Natural killer cell (primary cell): Measurements from ENCODE around the gene TXNRD1. TPM values are rescaled to one million over a fixed set of nuclear protein-coding genes. Genes with fewer than 3 reads are reported as not detected.
A peak's percentile ranks its signal among the peaks of the same experiment; 100 is the strongest.

ENCODE experiments used
- ATAC-seq, 3 donors: fragments of 150-1000 bp in 2 of 3; fragments of 200-7000 bp in 1 of 3; cut with Tn5 transposase; 1 replicate in 1 of 3; 2 replicates in 2 of 3; pipeline ENCODE4 v1.10.0; 2021; ENCODE audit warnings: mild to moderate bottlenecking in 2 of 3, moderate library complexity in 2 of 3
- DNase-seq, 2 donors: peaks; one replicate each; pipeline versions ENCODE4 v3.0.0 to v3.0.0-alpha.2; 2013 to 2021; ENCODE audit warnings: mixed read lengths in 1 of 2
- H3K27ac ChIP-seq: one replicate; pipeline ENCODE4 v1.5.1; 2013; ENCODE audit warnings: mild to moderate bottlenecking, low read length
- H3K27me3 ChIP-seq: one replicate; pipeline ENCODE4 v1.6.1; 2013; ENCODE audit warnings: low read length; ENCODE audit not compliant: control insufficient read depth, insufficient read depth
- H3K36me3 ChIP-seq: one replicate; pipeline ENCODE4 v1.6.1; 2013; ENCODE audit warnings: low read length; ENCODE audit not compliant: control insufficient read depth, insufficient read depth
- H3K4me1 ChIP-seq: one replicate; pipeline ENCODE4 v1.6.1; 2013; ENCODE audit warnings: low read length; ENCODE audit not compliant: control insufficient read depth, insufficient read depth
- H3K4me3 ChIP-seq: one replicate; pipeline ENCODE4 v1.5.1; 2013; ENCODE audit warnings: low read length
- H3K9me3 ChIP-seq: one replicate; pipeline ENCODE4 v1.6.1; 2013; ENCODE audit warnings: low read length; ENCODE audit not compliant: control insufficient read depth, insufficient read depth
- H3K27ac Mint-ChIP-seq, 2 donors: one replicate each; pipeline ENCODE4 v1.8.0; 2022; ENCODE audit warnings: mild to moderate bottlenecking in 2 of 2, mixed read lengths in 2 of 2, moderate library complexity in 1 of 2
- H3K27me3 Mint-ChIP-seq, 2 donors: one replicate each; pipeline ENCODE4 v1.8.0; 2022; ENCODE audit warnings: low read depth in 2 of 2, mixed read lengths in 2 of 2
- H3K36me3 Mint-ChIP-seq: one replicate; pipeline ENCODE4 v1.8.0; 2022; ENCODE audit warnings: mixed read lengths
- H3K4me1 Mint-ChIP-seq, 2 donors: one replicate each; pipeline ENCODE4 v1.8.0; 2022; ENCODE audit warnings: mixed read lengths in 2 of 2
- H3K4me3 Mint-ChIP-seq: one replicate; pipeline ENCODE4 v1.8.0; 2022; ENCODE audit warnings: mild to moderate bottlenecking, moderate library complexity, mixed read lengths
- H3K9me3 Mint-ChIP-seq, 2 donors: one replicate each; pipeline ENCODE4 v1.8.0; 2022; ENCODE audit warnings: mixed read lengths in 2 of 2
- CTCF ChIP-seq: fragments of 200-600 bp; IDR thresholded peaks from one replicate; pipeline ENCODE4 v1.8.0; 2022; ENCODE audit warnings: antibody characterized with exemption
- WGBS: methylation state at CpG from one replicate; pipeline ENCODE4 v1.1.7; 2013; ENCODE audit warnings: missing lambda C conversion rate; ENCODE audit not compliant: insufficient coverage; 5-methylcytosine and 5-hydroxymethylcytosine counted together
- intact Hi-C: fragments of 100-400 bp; cut with micrococcal nuclease; formaldehyde crosslinking; loops from one replicate; pipeline ENCODE4 v1.14.2; 2022
- total RNA-seq, 4 donors: library from RNA; stranded (reverse); fragments of 120-200 nt in 1 of 4; gene quantifications; one replicate each; pipeline versions ENCODE4 v1.2.3 to v1.2.4, GENCODE V29; 2013 to 2022

The TXNRD1 gene
- total RNA-seq, 3 donors from 2014 or later (not counting 1 experiment from before 2014, with no cell fraction given), result 46.9 to 59.7 (median 47.3) TPM

- Histone ChIP-seq H3K4me3 (no peak overlapping the region), H3K4me1 (peaks cover 9% of the 10 kb centered on the region), H3K9me3 (no peaks in the 10 kb centered on the region), H3K27ac (no peak overlapping the region), H3K27me3 (peaks cover 3% of the 10 kb centered on the region), H3K36me3 (no peaks in the 10 kb centered on the region)
- no peaks in the 10 kb centered on the region for H3K36me3 Mint-ChIP-seq
- ATAC-seq (no peak), DNase-seq (no peak)
- no peak for TF ChIP-seq CTCF
- no peak overlapping the region for H3K27ac Mint-ChIP-seq
- no peak overlapping the region for H3K4me3 Mint-ChIP-seq
- WGBS, result 97% methylated on average over 3 of the region's 4 CpGs
- intact Hi-C loops, result no loop called here
- H3K4me1 Mint-ChIP-seq, result peaks cover 11% of the 10 kb centered on the region in 2 donors
- peaks cover 6 to 7% of the 10 kb centered on the region in 2 donors for H3K27me3 Mint-ChIP-seq
- no peaks in the 10 kb centered on the region for H3K9me3 Mint-ChIP-seq
Measured at GRCh38 chr12:104378427-104378826, 162.8 kb downstream of the TXNRD1 start.

DNA sequence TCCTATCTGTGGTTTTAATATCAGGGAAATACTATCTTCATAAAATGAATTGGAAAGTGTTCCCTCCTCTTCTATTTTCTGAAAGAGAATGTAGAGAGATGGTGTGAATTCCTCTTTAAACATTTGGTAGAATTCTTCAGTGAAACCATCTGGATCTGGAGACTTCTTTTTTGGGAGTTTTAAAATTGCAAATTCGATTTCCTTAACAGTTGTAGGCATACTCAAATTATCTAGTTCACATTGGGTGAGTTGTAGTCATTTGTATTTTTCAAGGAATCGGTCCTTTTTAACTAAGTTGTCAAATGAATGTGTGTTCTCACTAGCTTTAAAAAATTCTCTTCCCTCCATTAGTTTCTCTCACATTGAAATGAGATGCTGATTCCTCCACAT, 165.8 kb downstream of the TXNRD1 start:
- H3K27ac ChIP-seq, result no peak overlapping the region
- Mint-ChIP-seq H3K9me3 (no peaks in the 10 kb centered on the region), H3K4me3 (no peak overlapping the region), H3K27me3 (peaks cover 6 to 7% of the 10 kb centered on the region in 2 donors), H3K36me3 (no peaks in the 10 kb centered on the region), H3K4me1 (peaks cover 11 to 18% of the 10 kb centered on the region in 2 donors), H3K27ac (peak overlapping the region in 1 of 2 donors; percentile 75)
- TF ChIP-seq CTCF, result no peak
- WGBS, result no CpG with 5 or more reads among the region's 2 CpGs
- H3K36me3 ChIP-seq, result no peaks in the 10 kb centered on the region
- DNase-seq (no peak), ATAC-seq (no peak)
- H3K4me1 ChIP-seq, result peaks cover 9% of the 10 kb centered on the region
- no peaks in the 10 kb centered on the region for H3K9me3 ChIP-seq
- no peak overlapping the region for H3K4me3 ChIP-seq
- H3K27me3 ChIP-seq, result peaks cover 3% of the 10 kb centered on the region
- intact Hi-C loops, result loop anchor here (5.0 kb wide), 1 partner anchor 301 kb away; no protein-coding TSS in a partner anchor

GRCh38 chr12:104381731-104382480, 166.3 kb downstream of the TXNRD1 start:
- H3K36me3 ChIP-seq, result no peaks in the 10 kb centered on the region
- no peaks in the 10 kb centered on the region for H3K9me3 Mint-ChIP-seq
- peak; percentile 97 for TF ChIP-seq CTCF
- intact Hi-C loops, result loop anchor here (1.0 to 5.0 kb wide), 4 partner anchors 187 to 495 kb away; no protein-coding TSS in a partner anchor
- ATAC-seq (peak; percentile 88 to 94 (median 91)), DNase-seq (peak; percentile 73 to 92)
- H3K27ac ChIP-seq, result no peak overlapping the region
- peaks cover 9% of the 10 kb centered on the region for H3K4me1 ChIP-seq
- H3K27me3 Mint-ChIP-seq, result peaks cover 6 to 7% of the 10 kb centered on the region in 2 donors
- H3K4me3 Mint-ChIP-seq, result no peak overlapping the region
- H3K9me3 ChIP-seq, result no peaks in the 10 kb centered on the region
- WGBS, result 23% methylated on average over 18 of the region's 18 CpGs
- H3K4me1 Mint-ChIP-seq, result peaks cover 11 to 18% of the 10 kb centered on the region in 2 donors
- H3K27me3 ChIP-seq, result peaks cover 3% of the 10 kb centered on the region
- H3K4me3 ChIP-seq, result no peak overlapping the region
- H3K27ac Mint-ChIP-seq, result peak overlapping the region in 1 of 2 donors; percentile 75
- no peaks in the 10 kb centered on the region for H3K36me3 Mint-ChIP-seq
